ENCODE data around the gene GTSF1L.

- no peak for TF ChIP-seq CTCF (conservative IDR thresholded peaks at IDR 0.05; ENCODE audit: low read depth, low read length)
- no peak for TF ChIP-seq BHLHE40 (IDR thresholded peaks at IDR 0.05; ENCODE audit: low read depth, low read length)
- TF ChIP-seq RFX5 (IDR thresholded peaks at IDR 0.05; ENCODE audit: low read depth, low read length) = no peak
- no peak for TF ChIP-seq MXI1 (IDR thresholded peaks at IDR 0.05; ENCODE audit: borderline replicate concordance, low read depth, low read length)
- TF ChIP-seq SMC3 (IDR thresholded peaks at IDR 0.05; ENCODE audit: low read depth, low read length) = no peak
- no peak for TF ChIP-seq POLR2A (IDR thresholded peaks at IDR 0.05; ENCODE audit: low read depth, low read length)
- no peak for TF ChIP-seq MAFK (IDR thresholded peaks at IDR 0.05; ENCODE audit: low read depth, low read length)
- no peak for TF ChIP-seq ELK1 (IDR thresholded peaks at IDR 0.05; ENCODE audit: borderline replicate concordance, low read depth, low read length)
- no peak for TF ChIP-seq RAD21 (IDR thresholded peaks at IDR 0.05; ENCODE audit: low read length)
- no peak for TF ChIP-seq CHD1 (IDR thresholded peaks at IDR 0.05; ENCODE audit: low read depth, low read length)
- TF ChIP-seq USF2 (IDR thresholded peaks at IDR 0.05; ENCODE audit: low read depth, low read length) = no peak
- TF ChIP-seq CEBPB (IDR thresholded peaks at IDR 0.05; ENCODE audit: low read depth, low read length) = peak; percentile 60; the same call in 1 of the 2 replicates
- TF ChIP-seq NFE2L2 (IDR thresholded peaks at IDR 0.05; ENCODE audit: low read depth, low read length) = no peak
Measured at GRCh38 chr20:43748274-43748673, 21.5 kb upstream of the GTSF1L start.

Measured in IMR-90 (cell line).